A549 (cell line): ENCODE data around the gene COPG1. TPM values are rescaled to one million over a fixed set of nuclear protein-coding genes. Genes with fewer than 3 reads are reported as not detected.

ENCODE experiments used
- ATAC-seq, 2 experiments: fragments of 200-7000 bp in 1 of 2; fragments of >200 bp in 1 of 2; cut with Nextera tagmentation in 1 of 2; cut with Tn5 transposase in 1 of 2; 3 replicates each; pipeline versions ENCODE4 v1.8.0 to v1.9.1; 2018 to 2020; ENCODE audit warnings: mild to moderate bottlenecking in 1 of 2, moderate library complexity in 1 of 2
- CTCF ChIA-PET: fragments of 300-600 bp; sonication (Branson Sonifier 250); formaldehyde crosslinking; extraction: SDS; loops from one replicate; lab custom pipeline; 2021; ENCODE audit warnings: antibody characterized with exemption, inconsistent platforms; lab: Yijun Ruan, JAX
- POLR2A ChIA-PET: fragments of 350-600 bp; formaldehyde crosslinking; extraction: SDS; loops from one replicate; lab custom pipeline; 2021; ENCODE audit warnings: antibody characterized with exemption, inconsistent platforms; lab: Yijun Ruan, JAX
- DNase-seq, 2 experiments: peaks; one replicate each; pipeline versions ENCODE4 v3.0.0 to v3.0.0-alpha.2; 2011 to 2016; ENCODE audit warnings: low read depth in 1 of 2, low spot score in 1 of 2
- FAIRE-seq: peaks from 2 replicates; lab custom pipeline; 2011; peaks lifted over from hg19 to GRCh38; lab: Jason Lieb, UNC
- H3K27ac ChIP-seq, 2 experiments: fragments of >200 bp; sonication (Bioruptor Twin); formaldehyde crosslinking; 3 replicates each; pipeline ENCODE4 v1.5.1; 2016 to 2017
- H3K4me1 ChIP-seq: fragments of >200 bp; sonication (Bioruptor Twin); formaldehyde crosslinking; 3 replicates; pipeline ENCODE4 v1.6.1; 2016
- H3K4me2 ChIP-seq: fragments of >200 bp; sonication (Bioruptor Twin); formaldehyde crosslinking; 3 replicates; pipeline ENCODE4 v1.6.1; 2016
- H3K4me3 ChIP-seq: fragments of >200 bp; sonication (Bioruptor Twin); formaldehyde crosslinking; 3 replicates; pipeline ENCODE4 v1.5.1; 2016
- H3K9me3 ChIP-seq: fragments of >200 bp; sonication (Bioruptor Twin); formaldehyde crosslinking; 3 replicates; pipeline ENCODE4 v1.6.1; 2016
- CBX2 ChIP-seq: fragments of 200-600 bp; sonication (generic); IDR thresholded peaks from 2 replicates; pipeline ENCODE4 v1.6.1; 2016; ENCODE audit warnings: low read depth, mild to moderate bottlenecking, borderline replicate concordance
- CBX8 ChIP-seq: fragments of 200-600 bp; sonication (generic); IDR thresholded peaks from 2 replicates; pipeline ENCODE4 v1.6.1; 2016
- EHF ChIP-seq: fragments of 250-450 bp; sonication (Bioruptor Pico); IDR thresholded peaks from 2 replicates; pipeline ENCODE4 v1.5.0; 2020; ENCODE audit warnings: mild to moderate bottlenecking
- ESRRA ChIP-seq: fragments of 150-350 bp; IDR thresholded peaks from 2 replicates; pipeline ENCODE4 v1.6.1; 2014; ENCODE audit warnings: mild to moderate bottlenecking, low read length, borderline replicate concordance
- FOXS1 ChIP-seq: fragments of 250-450 bp; sonication (Bioruptor Pico); IDR thresholded peaks from 2 replicates; pipeline ENCODE4 v1.5.0; 2020; ENCODE audit warnings: mild to moderate bottlenecking, moderate library complexity
- HOXA7 ChIP-seq: fragments of 250-450 bp; sonication (Bioruptor Pico); IDR thresholded peaks from 2 replicates; pipeline ENCODE4 v1.5.0; 2020; ENCODE audit warnings: mild to moderate bottlenecking, moderate library complexity
- HOXB13 ChIP-seq: fragments of 250-450 bp; sonication (Bioruptor Pico); IDR thresholded peaks from 2 replicates; pipeline ENCODE4 v1.5.0; 2020; ENCODE audit warnings: low read depth, mild to moderate bottlenecking, moderate library complexity
- JUN ChIP-seq, 2 experiments: fragments of >200 bp; sonication (Bioruptor Twin); formaldehyde crosslinking; IDR thresholded peaks; 2 replicates in 1 of 2; 3 replicates in 1 of 2; pipeline ENCODE4 v1.6.1; 2016 to 2017
- KDM1A ChIP-seq: fragments of 200-600 bp; sonication (generic); IDR thresholded peaks from 2 replicates; pipeline ENCODE4 v1.6.1; 2016; ENCODE audit warnings: low read depth, mild to moderate bottlenecking
- MAZ ChIP-seq: fragments of 150-350 bp; IDR thresholded peaks from 2 replicates; pipeline ENCODE4 v1.6.1; 2014; ENCODE audit warnings: antibody characterized with exemption, low read depth, low read length, borderline replicate concordance
- MYC ChIP-seq: IDR thresholded peaks from 2 replicates; pipeline ENCODE4 v1.6.1; 2012; ENCODE audit warnings: mild to moderate bottlenecking, inconsistent platforms, low read length, improper control_type of control experiment, borderline replicate concordance
- NFE2L2 ChIP-seq: fragments of 150-350 bp; conservative IDR thresholded peaks from 2 replicates; pipeline ENCODE4 v1.6.1; 2014; ENCODE audit warnings: low read length
- POLR2AphosphoS2 ChIP-seq: conservative IDR thresholded peaks from 2 replicates; pipeline ENCODE4 v1.6.1; 2012; ENCODE audit warnings: low read length, improper control_type of control experiment, inconsistent platforms
- RCOR1 ChIP-seq: fragments of 150-350 bp; IDR thresholded peaks from 2 replicates; pipeline ENCODE4 v1.6.1; 2014; ENCODE audit warnings: antibody characterized with exemption, low read length, low read depth
- RNF2 ChIP-seq: fragments of 200-600 bp; sonication (generic); IDR thresholded peaks from 2 replicates; pipeline ENCODE4 v1.6.1; 2016; ENCODE audit warnings: low read depth, mild to moderate bottlenecking, antibody characterized with exemption, moderate library complexity, borderline replicate concordance
- SREBF2 ChIP-seq: fragments of 450-650 bp; IDR thresholded peaks from 2 replicates; pipeline ENCODE4 v1.6.1; 2014; ENCODE audit warnings: mild to moderate bottlenecking, moderate library complexity
- TFCP2L1 ChIP-seq: fragments of 250-450 bp; sonication (Bioruptor Pico); IDR thresholded peaks from 2 replicates; pipeline ENCODE4 v1.5.0; 2021; ENCODE audit warnings: mild to moderate bottlenecking
- ZC3H11A ChIP-seq: fragments of 450-650 bp; IDR thresholded peaks from 2 replicates; pipeline ENCODE4 v1.6.1; 2014; ENCODE audit warnings: antibody characterized with exemption, mild to moderate bottlenecking
- ZFP36 ChIP-seq: fragments of 450-650 bp; IDR thresholded peaks from 2 replicates; pipeline ENCODE4 v1.6.1; 2014; ENCODE audit warnings: borderline replicate concordance; ENCODE audit not compliant: partially characterized antibody
- WGBS: methylation state at CpG from one replicate; pipeline ENCODE4 v1.1.6; 2017; ENCODE audit errors: missing lambda C conversion rate; 5-methylcytosine and 5-hydroxymethylcytosine counted together
- polyA plus RNA-seq, 4 experiments: library from polyadenylated mRNA; depleted of rRNA in 3 of 4; stranded (reverse); fragments of >200 nt; fragmentation: RNase III in 1 of 4; extraction: RNeasy Plus Mini Kit Qiagen cat#74134 plus additional on column Dnase treatment in 1 of 4; gene quantifications; 2 replicates in 3 of 4; 3 replicates in 1 of 4; pipeline ENCODE4 v1.2.3, GENCODE V29; 2011 to 2017
- TF ChIP-seq, protein P1 (sequence below): fragments of >200 bp; sonication (Bioruptor Twin); formaldehyde crosslinking; IDR thresholded peaks from 3 replicates; pipeline ENCODE4 v1.5.1; 2016
- TF ChIP-seq, protein P2 (sequence below): IDR thresholded peaks from 2 replicates; pipeline ENCODE4 v1.6.1; 2012; ENCODE audit warnings: low read depth, borderline replicate concordance
- TF ChIP-seq, protein P3 (sequence below): fragments of 250-450 bp; sonication (Bioruptor Pico); IDR thresholded peaks from 2 replicates; pipeline ENCODE4 v1.5.0; 2020; ENCODE audit warnings: low read depth, mild to moderate bottlenecking, moderate library complexity
- TF ChIP-seq, protein P4 (sequence below): fragments of 250-450 bp; sonication (Bioruptor Pico); IDR thresholded peaks from 2 replicates; pipeline ENCODE4 v1.5.0; 2021; ENCODE audit warnings: mild to moderate bottlenecking, moderate library complexity, borderline replicate concordance
- TF ChIP-seq, protein P5 (sequence below): IDR thresholded peaks from 2 replicates; pipeline ENCODE4 v1.6.1; 2012
- TF ChIP-seq, protein P6 (sequence below): fragments of >200 bp; sonication (Bioruptor Twin); formaldehyde crosslinking; IDR thresholded peaks from 2 replicates; pipeline ENCODE4 v1.6.1; 2016
- TF ChIP-seq, protein P7 (sequence below): fragments of 450-650 bp; IDR thresholded peaks from 2 replicates; pipeline ENCODE4 v1.6.1; 2014; ENCODE audit warnings: antibody characterized with exemption
- TF ChIP-seq, protein P8 (sequence below): fragments of 150-350 bp; IDR thresholded peaks from 2 replicates; pipeline ENCODE4 v1.6.1; 2014; ENCODE audit warnings: low read depth, mild to moderate bottlenecking, low read length

The COPG1 gene
- polyA plus RNA-seq, 2 of the 4 experiments (the other 2 are of a cell fraction): 80.6 to 90.2 TPM

DNA sequence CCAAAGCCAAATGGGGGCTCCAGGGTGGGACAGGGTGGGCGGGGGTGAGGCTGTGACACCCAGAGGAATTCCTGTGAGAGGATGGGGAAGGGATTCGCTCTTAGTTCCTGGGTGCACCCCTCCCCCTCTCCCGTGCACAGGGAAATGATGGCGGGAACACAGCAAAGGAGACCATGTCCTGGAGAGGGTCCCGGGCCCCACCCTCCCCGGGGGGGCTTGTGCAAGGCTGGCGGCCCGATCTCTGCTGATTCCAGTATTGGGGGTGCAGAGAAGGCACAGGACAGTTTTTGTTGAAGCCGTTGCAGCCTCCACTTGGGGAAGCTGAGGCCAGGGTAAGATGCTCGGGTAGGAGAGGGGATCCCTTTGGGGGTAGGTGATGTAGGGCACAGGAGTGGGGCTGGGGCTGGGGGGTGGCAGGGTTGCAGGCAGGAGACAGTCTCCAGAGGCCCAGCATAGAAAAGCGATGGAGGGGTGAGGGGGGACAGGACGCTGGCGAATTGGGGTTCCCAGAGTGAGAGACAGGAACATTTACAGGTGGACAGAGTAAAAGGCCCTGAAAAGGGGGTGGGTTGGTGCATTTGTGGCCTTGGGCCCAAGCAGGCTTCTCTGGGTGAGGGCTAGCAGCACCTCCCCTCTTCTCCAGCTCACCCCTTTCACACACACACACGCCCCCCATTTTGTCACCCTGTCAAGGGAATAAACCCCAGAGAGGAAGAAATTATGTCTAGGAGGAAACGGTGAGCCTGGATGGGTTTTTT lies 67.8 kb downstream of the COPG1 start:
- DNase-seq (no peak), FAIRE-seq (no peak), ATAC-seq (no peak)
- no peaks in the 10 kb centered on the region for H3K9me3 ChIP-seq
- peak overlapping the region; percentile 97 for H3K4me3 ChIP-seq
- TF ChIP-seq MYC: no peak
- TF ChIP-seq, protein P1, sequence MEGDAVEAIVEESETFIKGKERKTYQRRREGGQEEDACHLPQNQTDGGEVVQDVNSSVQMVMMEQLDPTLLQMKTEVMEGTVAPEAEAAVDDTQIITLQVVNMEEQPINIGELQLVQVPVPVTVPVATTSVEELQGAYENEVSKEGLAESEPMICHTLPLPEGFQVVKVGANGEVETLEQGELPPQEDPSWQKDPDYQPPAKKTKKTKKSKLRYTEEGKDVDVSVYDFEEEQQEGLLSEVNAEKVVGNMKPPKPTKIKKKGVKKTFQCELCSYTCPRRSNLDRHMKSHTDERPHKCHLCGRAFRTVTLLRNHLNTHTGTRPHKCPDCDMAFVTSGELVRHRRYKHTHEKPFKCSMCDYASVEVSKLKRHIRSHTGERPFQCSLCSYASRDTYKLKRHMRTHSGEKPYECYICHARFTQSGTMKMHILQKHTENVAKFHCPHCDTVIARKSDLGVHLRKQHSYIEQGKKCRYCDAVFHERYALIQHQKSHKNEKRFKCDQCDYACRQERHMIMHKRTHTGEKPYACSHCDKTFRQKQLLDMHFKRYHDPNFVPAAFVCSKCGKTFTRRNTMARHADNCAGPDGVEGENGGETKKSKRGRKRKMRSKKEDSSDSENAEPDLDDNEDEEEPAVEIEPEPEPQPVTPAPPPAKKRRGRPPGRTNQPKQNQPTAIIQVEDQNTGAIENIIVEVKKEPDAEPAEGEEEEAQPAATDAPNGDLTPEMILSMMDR: no peak
- no peak for TF ChIP-seq ESRRA
- no peak for TF ChIP-seq NFE2L2
- no peak for TF ChIP-seq KDM1A
- TF ChIP-seq ZFP36: no peak
- no peak for TF ChIP-seq CBX2
- TF ChIP-seq SREBF2: no peak
- TF ChIP-seq, protein P2, sequence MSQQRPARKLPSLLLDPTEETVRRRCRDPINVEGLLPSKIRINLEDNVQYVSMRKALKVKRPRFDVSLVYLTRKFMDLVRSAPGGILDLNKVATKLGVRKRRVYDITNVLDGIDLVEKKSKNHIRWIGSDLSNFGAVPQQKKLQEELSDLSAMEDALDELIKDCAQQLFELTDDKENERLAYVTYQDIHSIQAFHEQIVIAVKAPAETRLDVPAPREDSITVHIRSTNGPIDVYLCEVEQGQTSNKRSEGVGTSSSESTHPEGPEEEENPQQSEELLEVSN: no peak
- no peak for TF ChIP-seq RCOR1
- no peak for TF ChIP-seq HOXB13 (CRISPR knock-in tag)
- H3K4me1 ChIP-seq: peaks cover 15% of the 10 kb centered on the region
- ChIA-PET POLR2A (interaction anchor here (0.8 to 2.2 kb wide), 8 partner anchors 38 to 513 kb away, joined by 3 to 8 read pairs (median 4); partner anchors contain the start of genes CNBP, COPG1, HMCES and IFT122), CTCF (interaction anchor here (0.9 to 3.2 kb wide), 18 partner anchors 12 to 346 kb away, joined by 3 to 19 read pairs (median 6); partner anchors contain the start of gene HMCES)
- 90% methylated on average over 5 of the region's 15 CpGs for WGBS
- peak overlapping the region; percentile 99 for H3K4me2 ChIP-seq
- H3K27ac ChIP-seq: peak overlapping the region; percentile 93 to 99

DNA sequence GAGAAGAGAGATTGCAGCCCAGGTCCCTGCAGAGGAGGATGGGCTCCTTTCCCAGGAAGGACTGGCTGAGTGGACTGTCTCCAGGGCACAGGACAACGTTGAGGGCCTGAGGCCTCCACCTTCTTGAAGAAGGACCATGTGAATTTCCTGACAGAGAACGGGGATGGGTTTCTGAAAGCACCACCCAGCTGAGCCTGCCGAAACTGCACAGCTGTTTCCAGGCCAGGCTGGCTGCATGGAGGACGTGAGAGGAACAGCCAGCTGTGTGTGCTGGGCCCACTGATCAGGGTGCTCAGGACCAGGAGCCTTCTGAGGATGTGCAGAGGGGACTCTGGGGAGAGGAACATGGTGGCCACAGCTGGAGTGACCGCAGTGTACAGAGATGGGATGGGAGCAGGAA lies 68.4 kb downstream of the COPG1 start:
- ATAC-seq (no peak), FAIRE-seq (no peak), DNase-seq (no peak)
- Histone ChIP-seq H3K4me3 (no peak overlapping the region), H3K9me3 (no peaks in the 10 kb centered on the region), H3K4me2 (no peak overlapping the region), H3K4me1 (peaks cover 15% of the 10 kb centered on the region), H3K27ac (no peak overlapping the region)
- TF ChIP-seq HOXB13 (CRISPR knock-in tag) (no peak), MYC (no peak), JUN (IDR thresholded peaks at IDR 0.05) (no peak), CBX8 (no peak), TFCP2L1 (no peak), HOXA7 (CRISPR knock-in tag) (no peak), NFE2L2 (no peak), FOXS1 (CRISPR knock-in tag) (no peak), ZC3H11A (no peak), RNF2 (no peak), MAZ (no peak), EHF (CRISPR knock-in tag) (no peak), POLR2AphosphoS2 (no peak)
- TF ChIP-seq, protein P3, sequence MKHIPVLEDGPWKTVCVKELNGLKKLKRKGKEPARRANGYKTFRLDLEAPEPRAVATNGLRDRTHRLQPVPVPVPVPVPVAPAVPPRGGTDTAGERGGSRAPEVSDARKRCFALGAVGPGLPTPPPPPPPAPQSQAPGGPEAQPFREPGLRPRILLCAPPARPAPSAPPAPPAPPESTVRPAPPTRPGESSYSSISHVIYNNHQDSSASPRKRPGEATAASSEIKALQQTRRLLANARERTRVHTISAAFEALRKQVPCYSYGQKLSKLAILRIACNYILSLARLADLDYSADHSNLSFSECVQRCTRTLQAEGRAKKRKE (CRISPR knock-in tag): no peak
- TF ChIP-seq, protein P4, sequence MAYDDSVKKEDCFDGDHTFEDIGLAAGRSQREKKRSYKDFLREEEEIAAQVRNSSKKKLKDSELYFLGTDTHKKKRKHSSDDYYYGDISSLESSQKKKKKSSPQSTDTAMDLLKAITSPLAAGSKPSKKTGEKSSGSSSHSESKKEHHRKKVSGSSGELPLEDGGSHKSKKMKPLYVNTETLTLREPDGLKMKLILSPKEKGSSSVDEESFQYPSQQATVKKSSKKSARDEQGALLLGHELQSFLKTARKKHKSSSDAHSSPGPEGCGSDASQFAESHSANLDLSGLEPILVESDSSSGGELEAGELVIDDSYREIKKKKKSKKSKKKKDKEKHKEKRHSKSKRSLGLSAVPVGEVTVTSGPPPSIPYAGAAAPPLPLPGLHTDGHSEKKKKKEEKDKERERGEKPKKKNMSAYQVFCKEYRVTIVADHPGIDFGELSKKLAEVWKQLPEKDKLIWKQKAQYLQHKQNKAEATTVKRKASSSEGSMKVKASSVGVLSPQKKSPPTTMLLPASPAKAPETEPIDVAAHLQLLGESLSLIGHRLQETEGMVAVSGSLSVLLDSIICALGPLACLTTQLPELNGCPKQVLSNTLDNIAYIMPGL (CRISPR knock-in tag): no peak
- TF ChIP-seq, protein P5, sequence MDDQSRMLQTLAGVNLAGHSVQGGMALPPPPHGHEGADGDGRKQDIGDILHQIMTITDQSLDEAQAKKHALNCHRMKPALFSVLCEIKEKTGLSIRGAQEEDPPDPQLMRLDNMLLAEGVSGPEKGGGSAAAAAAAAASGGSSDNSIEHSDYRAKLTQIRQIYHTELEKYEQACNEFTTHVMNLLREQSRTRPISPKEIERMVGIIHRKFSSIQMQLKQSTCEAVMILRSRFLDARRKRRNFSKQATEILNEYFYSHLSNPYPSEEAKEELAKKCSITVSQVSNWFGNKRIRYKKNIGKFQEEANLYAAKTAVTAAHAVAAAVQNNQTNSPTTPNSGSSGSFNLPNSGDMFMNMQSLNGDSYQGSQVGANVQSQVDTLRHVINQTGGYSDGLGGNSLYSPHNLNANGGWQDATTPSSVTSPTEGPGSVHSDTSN: no peak
- TF ChIP-seq, protein P6, sequence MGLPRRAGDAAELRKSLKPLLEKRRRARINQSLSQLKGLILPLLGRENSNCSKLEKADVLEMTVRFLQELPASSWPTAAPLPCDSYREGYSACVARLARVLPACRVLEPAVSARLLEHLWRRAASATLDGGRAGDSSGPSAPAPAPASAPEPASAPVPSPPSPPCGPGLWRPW: no peak
- TF ChIP-seq, protein P7, sequence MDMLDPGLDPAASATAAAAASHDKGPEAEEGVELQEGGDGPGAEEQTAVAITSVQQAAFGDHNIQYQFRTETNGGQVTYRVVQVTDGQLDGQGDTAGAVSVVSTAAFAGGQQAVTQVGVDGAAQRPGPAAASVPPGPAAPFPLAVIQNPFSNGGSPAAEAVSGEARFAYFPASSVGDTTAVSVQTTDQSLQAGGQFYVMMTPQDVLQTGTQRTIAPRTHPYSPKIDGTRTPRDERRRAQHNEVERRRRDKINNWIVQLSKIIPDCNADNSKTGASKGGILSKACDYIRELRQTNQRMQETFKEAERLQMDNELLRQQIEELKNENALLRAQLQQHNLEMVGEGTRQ: no peak
- TF ChIP-seq, protein P8, sequence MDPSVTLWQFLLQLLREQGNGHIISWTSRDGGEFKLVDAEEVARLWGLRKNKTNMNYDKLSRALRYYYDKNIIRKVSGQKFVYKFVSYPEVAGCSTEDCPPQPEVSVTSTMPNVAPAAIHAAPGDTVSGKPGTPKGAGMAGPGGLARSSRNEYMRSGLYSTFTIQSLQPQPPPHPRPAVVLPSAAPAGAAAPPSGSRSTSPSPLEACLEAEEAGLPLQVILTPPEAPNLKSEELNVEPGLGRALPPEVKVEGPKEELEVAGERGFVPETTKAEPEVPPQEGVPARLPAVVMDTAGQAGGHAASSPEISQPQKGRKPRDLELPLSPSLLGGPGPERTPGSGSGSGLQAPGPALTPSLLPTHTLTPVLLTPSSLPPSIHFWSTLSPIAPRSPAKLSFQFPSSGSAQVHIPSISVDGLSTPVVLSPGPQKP: no peak
- 69% methylated on average over 5 of the region's 5 CpGs for WGBS
- CTCF ChIA-PET: interaction anchor here (0.9 to 3.2 kb wide), 3 partner anchors 11 to 265 kb away, joined by 3 to 19 read pairs (median 7); no protein-coding TSS in a partner anchor
- POLR2A ChIA-PET: no interaction called here
